SK-N-SH treated with all-trans-retinoic acid at 6 μM for 48 hours (cell line): ENCODE results near the gene DDX27.

ENCODE experiments used
- CSDC2 ChIP-seq: fragments of 250-450 bp; sonication (Bioruptor Pico); IDR thresholded peaks from 2 replicates; pipeline ENCODE4 v1.5.0; 2020; ENCODE audit warnings: mild to moderate bottlenecking, moderate library complexity
- ESRRG ChIP-seq: fragments of 250-450 bp; sonication (Bioruptor Pico); IDR thresholded peaks from 2 replicates; pipeline ENCODE4 v1.6.1; 2021; ENCODE audit warnings: mild to moderate bottlenecking
- ISL1 ChIP-seq: fragments of 250-450 bp; sonication (Bioruptor Pico); IDR thresholded peaks from 2 replicates; pipeline ENCODE4 v2.1.2; 2022; ENCODE audit warnings: mild to moderate bottlenecking, moderate library complexity
- PATZ1 ChIP-seq: fragments of 250-450 bp; sonication (Bioruptor Pico); IDR thresholded peaks from 2 replicates; pipeline ENCODE4 v1.8.0; 2020; ENCODE audit warnings: mild to moderate bottlenecking, moderate library complexity, borderline replicate concordance
- POU6F1 ChIP-seq: fragments of 250-450 bp; sonication (Bioruptor Pico); IDR thresholded peaks from 2 replicates; pipeline ENCODE4 v1.8.0; 2021; ENCODE audit warnings: low read depth, mild to moderate bottlenecking, moderate library complexity, borderline replicate concordance
- PPARA ChIP-seq: fragments of 250-450 bp; sonication (Bioruptor Pico); IDR thresholded peaks from 2 replicates; pipeline ENCODE4 v1.5.0; 2020; ENCODE audit warnings: mild to moderate bottlenecking, borderline replicate concordance
- RARB ChIP-seq: fragments of 250-450 bp; sonication (Bioruptor Pico); IDR thresholded peaks from 2 replicates; pipeline ENCODE4 v1.8.0; 2021; ENCODE audit warnings: mild to moderate bottlenecking, moderate library complexity
- ZFP3 ChIP-seq: fragments of 250-450 bp; sonication (Bioruptor Pico); IDR thresholded peaks from 2 replicates; pipeline ENCODE4 v1.5.0; 2020; ENCODE audit warnings: mild to moderate bottlenecking, moderate library complexity
- ZFP30 ChIP-seq: fragments of 450-650 bp; formaldehyde crosslinking; IDR thresholded peaks from 2 replicates; pipeline ENCODE4 v1.5.0; 2022; ENCODE audit warnings: mild to moderate bottlenecking, moderate library complexity
- ZNF565 ChIP-seq: fragments of 450-650 bp; formaldehyde crosslinking; conservative IDR thresholded peaks from 2 replicates; pipeline ENCODE4 v1.5.0; 2020; ENCODE audit warnings: low read depth, mild to moderate bottlenecking, moderate library complexity
- ZNF70 ChIP-seq: fragments of 450-650 bp; formaldehyde crosslinking; IDR thresholded peaks from 2 replicates; pipeline ENCODE4 v1.5.0; 2020; ENCODE audit warnings: mild to moderate bottlenecking, moderate library complexity
- TF ChIP-seq, protein P1 (sequence below): fragments of 250-450 bp; sonication (Bioruptor Pico); IDR thresholded peaks from 2 replicates; pipeline ENCODE4 v1.5.0; 2020; ENCODE audit warnings: mild to moderate bottlenecking, moderate library complexity

GRCh38 chr20:49234831-49235230 is 15.6 kb downstream of the DDX27 start:
- TF ChIP-seq ISL1 (CRISPR knock-in tag) (no peak), PPARA (CRISPR knock-in tag) (no peak), PATZ1 (CRISPR knock-in tag) (no peak), ESRRG (no peak), ZFP3 (CRISPR knock-in tag) (no peak), RARB (CRISPR knock-in tag) (no peak), CSDC2 (no peak), ZFP30 (CRISPR knock-in tag) (no peak), POU6F1 (CRISPR knock-in tag) (no peak), ZNF565 (CRISPR knock-in tag) (no peak), ZNF70 (CRISPR knock-in tag) (no peak)
- TF ChIP-seq, protein P1, sequence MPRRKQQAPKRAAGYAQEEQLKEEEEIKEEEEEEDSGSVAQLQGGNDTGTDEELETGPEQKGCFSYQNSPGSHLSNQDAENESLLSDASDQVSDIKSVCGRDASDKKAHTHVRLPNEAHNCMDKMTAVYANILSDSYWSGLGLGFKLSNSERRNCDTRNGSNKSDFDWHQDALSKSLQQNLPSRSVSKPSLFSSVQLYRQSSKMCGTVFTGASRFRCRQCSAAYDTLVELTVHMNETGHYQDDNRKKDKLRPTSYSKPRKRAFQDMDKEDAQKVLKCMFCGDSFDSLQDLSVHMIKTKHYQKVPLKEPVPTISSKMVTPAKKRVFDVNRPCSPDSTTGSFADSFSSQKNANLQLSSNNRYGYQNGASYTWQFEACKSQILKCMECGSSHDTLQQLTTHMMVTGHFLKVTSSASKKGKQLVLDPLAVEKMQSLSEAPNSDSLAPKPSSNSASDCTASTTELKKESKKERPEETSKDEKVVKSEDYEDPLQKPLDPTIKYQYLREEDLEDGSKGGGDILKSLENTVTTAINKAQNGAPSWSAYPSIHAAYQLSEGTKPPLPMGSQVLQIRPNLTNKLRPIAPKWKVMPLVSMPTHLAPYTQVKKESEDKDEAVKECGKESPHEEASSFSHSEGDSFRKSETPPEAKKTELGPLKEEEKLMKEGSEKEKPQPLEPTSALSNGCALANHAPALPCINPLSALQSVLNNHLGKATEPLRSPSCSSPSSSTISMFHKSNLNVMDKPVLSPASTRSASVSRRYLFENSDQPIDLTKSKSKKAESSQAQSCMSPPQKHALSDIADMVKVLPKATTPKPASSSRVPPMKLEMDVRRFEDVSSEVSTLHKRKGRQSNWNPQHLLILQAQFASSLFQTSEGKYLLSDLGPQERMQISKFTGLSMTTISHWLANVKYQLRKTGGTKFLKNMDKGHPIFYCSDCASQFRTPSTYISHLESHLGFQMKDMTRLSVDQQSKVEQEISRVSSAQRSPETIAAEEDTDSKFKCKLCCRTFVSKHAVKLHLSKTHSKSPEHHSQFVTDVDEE, result no peak
